ENCODE results near the gene GVQW3.

GVQW3 gene

GRCh38 chr11:76408171-76408965 is 27.2 kb downstream of the GVQW3 start:
- H3K9ac ChIP-seq (ENCODE audit: low read depth, low read length) = no peak overlapping the region
- H3K9me3 ChIP-seq (ENCODE audit: insufficient read depth, low read depth, low read length) = no peaks in the 10 kb centered on the region
- no peaks in the 10 kb centered on the region for H3K27me3 ChIP-seq (ENCODE audit: insufficient read depth, low read length)
- H3K4me1 ChIP-seq (ENCODE audit: insufficient read depth, low read length) = no peaks in the 10 kb centered on the region
- H3K36me3 ChIP-seq (ENCODE audit: insufficient read depth, low read length) = no peaks in the 10 kb centered on the region
- H3K27ac ChIP-seq (ENCODE audit: low read depth, low read length) = no peak overlapping the region
- H3K4me3 ChIP-seq (ENCODE audit: low read length) = no peak overlapping the region
- WGBS = 86% methylated on average over 7 of the region's 7 CpGs

- H3K9me3 ChIP-seq (ENCODE audit: insufficient read depth, low read depth, low read length) = no peaks in the 10 kb centered on the region
- no peak overlapping the region for H3K4me3 ChIP-seq (ENCODE audit: low read length)
- H3K36me3 ChIP-seq (ENCODE audit: insufficient read depth, low read length) = no peaks in the 10 kb centered on the region
- 92% methylated on average over 10 of the region's 10 CpGs for WGBS
- H3K27ac ChIP-seq (ENCODE audit: low read depth, low read length) = no peak overlapping the region
- H3K4me1 ChIP-seq (ENCODE audit: insufficient read depth, low read length) = no peaks in the 10 kb centered on the region
- H3K27me3 ChIP-seq (ENCODE audit: insufficient read depth, low read length) = no peaks in the 10 kb centered on the region
- no peak overlapping the region for H3K9ac ChIP-seq (ENCODE audit: low read depth, low read length)
Observed at GRCh38 chr11:76410851-76411357, 29.8 kb downstream of the GVQW3 start.

GRCh38 chr11:76415073-76415472 is 34.0 kb downstream of the GVQW3 start:
- H3K36me3 ChIP-seq (ENCODE audit: insufficient read depth, low read length) = no peaks in the 10 kb centered on the region
- no peak overlapping the region for H3K9ac ChIP-seq (ENCODE audit: low read depth, low read length)
- no peaks in the 10 kb centered on the region for H3K9me3 ChIP-seq (ENCODE audit: insufficient read depth, low read depth, low read length)
- no peaks in the 10 kb centered on the region for H3K4me1 ChIP-seq (ENCODE audit: insufficient read depth, low read length)
- H3K27me3 ChIP-seq (ENCODE audit: insufficient read depth, low read length) = no peaks in the 10 kb centered on the region
- H3K27ac ChIP-seq (ENCODE audit: low read depth, low read length) = no peak overlapping the region
- H3K4me3 ChIP-seq (ENCODE audit: low read length) = no peak overlapping the region

- WGBS = 76% methylated on average over 3 of the region's 3 CpGs
- H3K4me1 ChIP-seq (ENCODE audit: insufficient read depth, low read length) = no peaks in the 10 kb centered on the region
- H3K9me3 ChIP-seq (ENCODE audit: insufficient read depth, low read depth, low read length) = no peaks in the 10 kb centered on the region
- no peaks in the 10 kb centered on the region for H3K36me3 ChIP-seq (ENCODE audit: insufficient read depth, low read length)
- no peak overlapping the region for H3K9ac ChIP-seq (ENCODE audit: low read depth, low read length)
- H3K27me3 ChIP-seq (ENCODE audit: insufficient read depth, low read length) = no peaks in the 10 kb centered on the region
- no peak overlapping the region for H3K27ac ChIP-seq (ENCODE audit: low read depth, low read length)
- H3K4me3 ChIP-seq (ENCODE audit: low read length) = no peak overlapping the region
Observed at GRCh38 chr11:76419896-76420295, 38.8 kb downstream of the GVQW3 start.

GRCh38 chr11:76424379-76424778 is 43.3 kb downstream of the GVQW3 start:
- peaks cover 3% of the 10 kb centered on the region; the same call in 1 of the 2 replicates for H3K4me1 ChIP-seq (ENCODE audit: insufficient read depth, low read length)
- no peaks in the 10 kb centered on the region for H3K9me3 ChIP-seq (ENCODE audit: insufficient read depth, low read depth, low read length)
- H3K4me3 ChIP-seq (ENCODE audit: low read length) = no peak overlapping the region
- H3K36me3 ChIP-seq (ENCODE audit: insufficient read depth, low read length) = no peaks in the 10 kb centered on the region
- H3K9ac ChIP-seq (ENCODE audit: low read depth, low read length) = no peak overlapping the region
- no peaks in the 10 kb centered on the region for H3K27me3 ChIP-seq (ENCODE audit: insufficient read depth, low read length)
- H3K27ac ChIP-seq (ENCODE audit: low read depth, low read length) = no peak overlapping the region
- WGBS = 71% methylated on average over 3 of the region's 3 CpGs

GRCh38 chr11:76424891-76425290 is 43.8 kb downstream of the GVQW3 start:
- no peak overlapping the region for H3K9ac ChIP-seq (ENCODE audit: low read depth, low read length)
- WGBS = 93% methylated on average over 2 of the region's 2 CpGs
- no peak overlapping the region for H3K4me3 ChIP-seq (ENCODE audit: low read length)
- H3K27me3 ChIP-seq (ENCODE audit: insufficient read depth, low read length) = no peaks in the 10 kb centered on the region
- H3K27ac ChIP-seq (ENCODE audit: low read depth, low read length) = no peak overlapping the region
- H3K9me3 ChIP-seq (ENCODE audit: insufficient read depth, low read depth, low read length) = no peaks in the 10 kb centered on the region
- H3K36me3 ChIP-seq (ENCODE audit: insufficient read depth, low read length) = no peaks in the 10 kb centered on the region
- H3K4me1 ChIP-seq (ENCODE audit: insufficient read depth, low read length) = peaks cover 3% of the 10 kb centered on the region; the same call in 1 of the 2 replicates

- H3K4me3 ChIP-seq (ENCODE audit: low read length) = no peak overlapping the region
- H3K27me3 ChIP-seq (ENCODE audit: insufficient read depth, low read length) = no peaks in the 10 kb centered on the region
- no peaks in the 10 kb centered on the region for H3K9me3 ChIP-seq (ENCODE audit: insufficient read depth, low read depth, low read length)
- H3K27ac ChIP-seq (ENCODE audit: low read depth, low read length) = no peak overlapping the region
- no peaks in the 10 kb centered on the region for H3K36me3 ChIP-seq (ENCODE audit: insufficient read depth, low read length)
- no peak overlapping the region for H3K9ac ChIP-seq (ENCODE audit: low read depth, low read length)
- peaks cover 3% of the 10 kb centered on the region; the same call in 1 of the 2 replicates for H3K4me1 ChIP-seq (ENCODE audit: insufficient read depth, low read length)
Observed at GRCh38 chr11:76426660-76427059, 45.5 kb downstream of the GVQW3 start.

- 93% methylated on average over 1 of the region's 1 CpG for WGBS
- Histone ChIP-seq H3K36me3 (ENCODE audit: insufficient read depth, low read length) (no peaks in the 10 kb centered on the region), H3K4me1 (ENCODE audit: insufficient read depth, low read length) (no peaks in the 10 kb centered on the region), H3K27ac (ENCODE audit: low read depth, low read length) (no peak overlapping the region), H3K27me3 (ENCODE audit: insufficient read depth, low read length) (no peaks in the 10 kb centered on the region), H3K9me3 (ENCODE audit: insufficient read depth, low read depth, low read length) (no peaks in the 10 kb centered on the region), H3K9ac (ENCODE audit: low read depth, low read length) (no peak overlapping the region), H3K4me3 (ENCODE audit: low read length) (no peak overlapping the region)
Observed at GRCh38 chr11:76436020-76436419, 54.9 kb downstream of the GVQW3 start.

GRCh38 chr11:76443268-76443980 is 62.3 kb downstream of the GVQW3 start:
- Histone ChIP-seq H3K9me3 (ENCODE audit: insufficient read depth, low read depth, low read length) (no peaks in the 10 kb centered on the region), H3K9ac (ENCODE audit: low read depth, low read length) (peak overlapping the region; percentile 98), H3K36me3 (ENCODE audit: insufficient read depth, low read length) (peaks cover 24% of the 10 kb centered on the region), H3K27me3 (ENCODE audit: insufficient read depth, low read length) (no peaks in the 10 kb centered on the region), H3K4me3 (ENCODE audit: low read length) (peak overlapping the region; percentile 92), H3K27ac (ENCODE audit: low read depth, low read length) (peak overlapping the region; percentile 94; the same call in 1 of the 2 replicates), H3K4me1 (ENCODE audit: insufficient read depth, low read length) (peaks cover 27% of the 10 kb centered on the region)
- WGBS = 45% methylated on average over 6 of the region's 10 CpGs

GRCh38 chr11:76444065-76444383 is 62.9 kb downstream of the GVQW3 start:
- WGBS = 0% methylated on average over 10 of the region's 10 CpGs
- Histone ChIP-seq H3K9ac (ENCODE audit: low read depth, low read length) (peak overlapping the region; percentile 98), H3K4me3 (ENCODE audit: low read length) (peak overlapping the region; percentile 92)

GRCh38 chr11:76444384-76445120 is 63.4 kb downstream of the GVQW3 start, which contains the start of gene EMSY:
EMSY (plus strand) TSS chr11:76445018; CDS start chr11:76446939, 1,921 bp downstream.
- Histone ChIP-seq H3K27me3 (ENCODE audit: insufficient read depth, low read length) (no peaks in the 10 kb centered on the region), H3K4me3 (ENCODE audit: low read length) (peak within 1 kb of the TSS; percentile 92), H3K9ac (ENCODE audit: low read depth, low read length) (peak within 1 kb of the TSS; percentile 98), H3K9me3 (ENCODE audit: insufficient read depth, low read depth, low read length) (no peaks in the 10 kb centered on the region), H3K4me1 (ENCODE audit: insufficient read depth, low read length) (peaks cover 38% of the 10 kb centered on the region), H3K36me3 (ENCODE audit: insufficient read depth, low read length) (peaks cover 26% of the 10 kb centered on the region), H3K27ac (ENCODE audit: low read depth, low read length) (peak within 1 kb of the TSS; percentile 94)
- under 1% methylated on average over 53 of the region's 53 CpGs for WGBS

More at GRCh38 chr11:76444065-76444383, 62.9 kb downstream of the GVQW3 start:
- Histone ChIP-seq H3K27ac (ENCODE audit: low read depth, low read length) (peak overlapping the region; percentile 94), H3K9me3 (ENCODE audit: insufficient read depth, low read depth, low read length) (no peaks in the 10 kb centered on the region), H3K36me3 (ENCODE audit: insufficient read depth, low read length) (peaks cover 24% of the 10 kb centered on the region), H3K4me1 (ENCODE audit: insufficient read depth, low read length) (peaks cover 33% of the 10 kb centered on the region), H3K27me3 (ENCODE audit: insufficient read depth, low read length) (no peaks in the 10 kb centered on the region)
